IMR-90 (cell line): ENCODE results near the gene MOB3A. TPM values are rescaled to one million over a fixed set of nuclear protein-coding genes. Genes with fewer than 3 reads are reported as not detected.
A peak's percentile ranks its signal among the peaks of the same experiment; 100 is the strongest.

Source experiments
- ATAC-seq: fragments of 200-7000 bp; cut with Tn5 transposase; 2 replicates; pipeline ENCODE4 v1.9.1; 2020; ENCODE audit warnings: low read depth, mild to moderate bottlenecking, moderate library complexity
- BruUV-seq: library from RNA; stranded (reverse); fragments of 400-500 nt; replicated peaks from 2 replicates; lab custom pipeline; 2021; lab: Mats Ljungman, UMichigan
- CTCF ChIA-PET: fragments of 300-600 bp; formaldehyde crosslinking; extraction: SDS; loops from one replicate; lab custom pipeline; 2021; ENCODE audit warnings: antibody characterized with exemption; lab: Yijun Ruan, JAX
- POLR2A ChIA-PET: fragments of 300-600 bp; sonication (Branson Sonifier 250); formaldehyde crosslinking; loops from one replicate; lab custom pipeline; 2022; ENCODE audit warnings: antibody characterized with exemption; ENCODE audit not compliant: unreplicated experiment; lab: Charles Lee
- DNase-seq: peaks from one replicate; pipeline ENCODE4 v3.0.0; 2013
- H2AFZ ChIP-seq: replicated peaks from 2 replicates; pipeline ENCODE3; 2013; ENCODE audit warnings: low read length, mild to moderate bottlenecking; ENCODE audit not compliant: poor library complexity
- H2AK5ac ChIP-seq: 2 replicates; pipeline ENCODE4 v1.6.1; 2013; ENCODE audit warnings: low read depth, low read length, inconsistent platforms
- H2AK9ac ChIP-seq: replicated peaks from 2 replicates; pipeline ENCODE3; 2013; ENCODE audit warnings: mild to moderate bottlenecking, low read depth, low read length, moderate library complexity; ENCODE audit not compliant: poor library complexity
- H2BK120ac ChIP-seq: 2 replicates; pipeline ENCODE4 v1.6.1; 2013; ENCODE audit warnings: low read depth, low read length, inconsistent platforms
- H2BK15ac ChIP-seq: 3 replicates; pipeline ENCODE4 v1.6.1; 2013; ENCODE audit warnings: low read depth, low read length, inconsistent platforms
- H2BK20ac ChIP-seq: 2 replicates; pipeline ENCODE4 v1.6.1; 2013; ENCODE audit warnings: low read depth, mild to moderate bottlenecking, inconsistent platforms, low read length, moderate library complexity
- H2BK5ac ChIP-seq: 2 replicates; pipeline ENCODE4 v1.6.1; 2013; ENCODE audit warnings: mild to moderate bottlenecking, low read depth, low read length, inconsistent platforms; ENCODE audit not compliant: poor library complexity, severe bottlenecking
- H3K14ac ChIP-seq: replicated peaks from 2 replicates; pipeline ENCODE4 v1.6.1; 2013; ENCODE audit warnings: low read depth, low read length, inconsistent platforms
- H3K18ac ChIP-seq: 2 replicates; pipeline ENCODE4 v1.6.1; 2013; ENCODE audit warnings: low read depth, low read length, control low read depth
- H3K23ac ChIP-seq: 2 replicates; pipeline ENCODE4 v1.6.1; 2013; ENCODE audit warnings: low read depth, low read length, inconsistent platforms
- H3K27ac ChIP-seq: 2 replicates; pipeline ENCODE4 v1.5.1; 2013; ENCODE audit warnings: mild to moderate bottlenecking, control low read depth, low read length; ENCODE audit not compliant: insufficient read depth
- H3K27me3 ChIP-seq: 2 replicates; pipeline ENCODE4 v1.6.1; 2013; ENCODE audit warnings: low read length; ENCODE audit not compliant: control insufficient read depth, insufficient read depth
- H3K36me3 ChIP-seq: 2 replicates; pipeline ENCODE4 v1.6.1; 2013; ENCODE audit warnings: low read length, mixed read lengths; ENCODE audit not compliant: control insufficient read depth, insufficient read depth
- H3K4ac ChIP-seq: 2 replicates; pipeline ENCODE4 v1.6.1; 2013; ENCODE audit warnings: low read depth, low read length, inconsistent platforms
- H3K4me1 ChIP-seq: 2 replicates; pipeline ENCODE4 v1.6.1; 2013; ENCODE audit warnings: low read length, mixed read lengths; ENCODE audit not compliant: control insufficient read depth, insufficient read depth
- H3K4me2 ChIP-seq: 2 replicates; pipeline ENCODE4 v1.6.1; 2013; ENCODE audit warnings: low read depth, mild to moderate bottlenecking, control low read depth, low read length, moderate library complexity
- H3K4me3 ChIP-seq: 2 replicates; pipeline ENCODE4 v1.5.1; 2013; ENCODE audit warnings: low read depth, mild to moderate bottlenecking, control low read depth, low read length, moderate library complexity; ENCODE audit not compliant: insufficient read depth
- H3K56ac ChIP-seq: 2 replicates; pipeline ENCODE4 v1.6.1; 2013; ENCODE audit warnings: low read length, inconsistent platforms; ENCODE audit not compliant: insufficient read depth; ENCODE audit errors: extremely low read depth
- H3K79me1 ChIP-seq, 2 experiments: 2 replicates each; pipeline ENCODE4 v1.6.1; 2013; ENCODE audit warnings: low read length in 2 of 2, inconsistent platforms in 1 of 2, low read depth in 1 of 2
- H3K9ac ChIP-seq: 2 replicates; pipeline ENCODE4 v1.6.1; 2013; ENCODE audit warnings: low read depth, low read length, control low read depth
- H3K9me1 ChIP-seq: 2 replicates; pipeline ENCODE4 v1.6.1; 2013; ENCODE audit warnings: low read length, inconsistent platforms; ENCODE audit not compliant: insufficient read depth
- H3K9me3 ChIP-seq: 2 replicates; pipeline ENCODE4 v1.6.1; 2013; ENCODE audit warnings: low read length; ENCODE audit not compliant: control insufficient read depth, insufficient read depth
- H4K20me1 ChIP-seq: 2 replicates; pipeline ENCODE4 v1.6.1; 2013; ENCODE audit warnings: low read length, inconsistent platforms; ENCODE audit not compliant: insufficient read depth
- H4K5ac ChIP-seq: 2 replicates; pipeline ENCODE4 v1.6.1; 2013; ENCODE audit warnings: mild to moderate bottlenecking, low read depth, low read length, control low read depth
- H4K8ac ChIP-seq, 2 experiments: 2 replicates each; pipeline ENCODE4 v1.6.1; 2013; ENCODE audit warnings: low read depth in 2 of 2, low read length in 2 of 2, control low read depth in 1 of 2, inconsistent platforms in 1 of 2
- H4K91ac ChIP-seq: 2 replicates; pipeline ENCODE4 v1.6.1; 2013; ENCODE audit warnings: low read depth, low read length, inconsistent platforms; ENCODE audit not compliant: insufficient read depth
- BHLHE40 ChIP-seq: fragments of 150-350 bp; IDR thresholded peaks from 2 replicates; pipeline ENCODE4 v1.6.1; 2016; ENCODE audit warnings: mild to moderate bottlenecking, low read depth, low read length
- CEBPB ChIP-seq: IDR thresholded peaks from 2 replicates; pipeline ENCODE4 v1.6.1; 2012; ENCODE audit warnings: low read depth, low read length, improper control_type of control experiment
- CHD1 ChIP-seq: IDR thresholded peaks from 2 replicates; pipeline ENCODE4 v1.6.1; 2012; ENCODE audit warnings: low read depth, low read length, improper control_type of control experiment
- CTCF ChIP-seq: conservative IDR thresholded peaks from 2 replicates; pipeline ENCODE4 v1.5.1; 2012; ENCODE audit warnings: mild to moderate bottlenecking, low read depth, low read length, improper control_type of control experiment
- ELK1 ChIP-seq: fragments of 150-350 bp; IDR thresholded peaks from 2 replicates; pipeline ENCODE4 v1.6.1; 2016; ENCODE audit warnings: low read depth, mild to moderate bottlenecking, low read length, moderate library complexity, borderline replicate concordance
- FOS ChIP-seq: fragments of 150-350 bp; IDR thresholded peaks from 2 replicates; pipeline ENCODE4 v1.6.1; 2016; ENCODE audit warnings: low read depth, low read length
- MAFK ChIP-seq: IDR thresholded peaks from 2 replicates; pipeline ENCODE4 v1.6.1; 2012; ENCODE audit warnings: low read depth, low read length, improper control_type of control experiment
- MAZ ChIP-seq: IDR thresholded peaks from 2 replicates; pipeline ENCODE4 v1.6.1; 2012; ENCODE audit warnings: low read depth, mild to moderate bottlenecking, low read length, improper control_type of control experiment, moderate library complexity, borderline replicate concordance
- MXI1 ChIP-seq: IDR thresholded peaks from 2 replicates; pipeline ENCODE4 v1.6.1; 2012; ENCODE audit warnings: low read depth, mild to moderate bottlenecking, low read length, moderate library complexity, borderline replicate concordance
- NFE2L2 ChIP-seq: fragments of 150-350 bp; IDR thresholded peaks from 2 replicates; pipeline ENCODE4 v1.6.1; 2016; ENCODE audit warnings: low read depth, mild to moderate bottlenecking, low read length
- POLR2A ChIP-seq: IDR thresholded peaks from 2 replicates; pipeline ENCODE4 v1.6.1; 2012; ENCODE audit warnings: mild to moderate bottlenecking, low read depth, low read length
- RAD21 ChIP-seq: IDR thresholded peaks from 2 replicates; pipeline ENCODE4 v1.6.1; 2012; ENCODE audit warnings: low read length, improper control_type of control experiment
- RCOR1 ChIP-seq: IDR thresholded peaks from 2 replicates; pipeline ENCODE4 v1.6.1; 2012; ENCODE audit warnings: mild to moderate bottlenecking, low read length, improper control_type of control experiment; ENCODE audit not compliant: insufficient replicate concordance
- RFX5 ChIP-seq: IDR thresholded peaks from 2 replicates; pipeline ENCODE4 v1.8.0; 2012; ENCODE audit warnings: low read depth, mild to moderate bottlenecking, low read length, moderate library complexity
- SMC3 ChIP-seq: fragments of 150-350 bp; IDR thresholded peaks from 2 replicates; pipeline ENCODE4 v1.6.1; 2016; ENCODE audit warnings: low read depth, mild to moderate bottlenecking, antibody characterized with exemption, low read length, moderate library complexity
- USF2 ChIP-seq: fragments of 150-350 bp; IDR thresholded peaks from 2 replicates; pipeline ENCODE4 v1.6.1; 2017; ENCODE audit warnings: mild to moderate bottlenecking, antibody characterized with exemption, low read length, low read depth
- WGBS, 2 experiments: methylation state at CpG; one replicate each; pipeline versions ENCODE4 v1.1.5 to v1.1.7; 2013; ENCODE audit warnings: missing lambda C conversion rate in 2 of 2; ENCODE audit not compliant: insufficient read length in 1 of 2; ENCODE audit errors: extremely low coverage in 2 of 2; 5-methylcytosine and 5-hydroxymethylcytosine counted together
- dilution Hi-C: fragments of 300-500 bp; cut with HindIII; formaldehyde crosslinking; loops from one replicate; pipeline ENCODE4 v1.14.3; 2018; ENCODE audit warnings: low sequenced_read_pairs; ENCODE audit not compliant: unreplicated experiment
- in situ Hi-C: fragments of 300-500 bp; cut with MboI; formaldehyde crosslinking; loops from 3 replicates; pipeline ENCODE4 v1.14.3; 2019; ENCODE audit warnings: low sequenced_read_pairs, inconsistent platforms, mixed read lengths
- intact Hi-C: fragments of 100-400 bp; cut with micrococcal nuclease; formaldehyde crosslinking; loops from 2 replicates; pipeline ENCODE4 v1.10.0; 2022
- polyA plus RNA-seq, 3 experiments: library from polyadenylated mRNA; depleted of rRNA; stranded (reverse); fragments of >200 nt; gene quantifications; 2 replicates each; pipeline ENCODE4 v1.2.3, GENCODE V29; 2012; ENCODE audit warnings: low replicate concordance in 1 of 3
- total RNA-seq: library from RNA; depleted of rRNA; stranded (reverse); fragments of >200 nt; gene quantifications from 2 replicates; pipeline ENCODE4 v1.2.3, GENCODE V29; 2012

The MOB3A gene
- total and polyA plus RNA-seq, 2 of the 4 experiments (the other 2 are of a cell fraction), result 9.3 to 26.5 TPM

DNA sequence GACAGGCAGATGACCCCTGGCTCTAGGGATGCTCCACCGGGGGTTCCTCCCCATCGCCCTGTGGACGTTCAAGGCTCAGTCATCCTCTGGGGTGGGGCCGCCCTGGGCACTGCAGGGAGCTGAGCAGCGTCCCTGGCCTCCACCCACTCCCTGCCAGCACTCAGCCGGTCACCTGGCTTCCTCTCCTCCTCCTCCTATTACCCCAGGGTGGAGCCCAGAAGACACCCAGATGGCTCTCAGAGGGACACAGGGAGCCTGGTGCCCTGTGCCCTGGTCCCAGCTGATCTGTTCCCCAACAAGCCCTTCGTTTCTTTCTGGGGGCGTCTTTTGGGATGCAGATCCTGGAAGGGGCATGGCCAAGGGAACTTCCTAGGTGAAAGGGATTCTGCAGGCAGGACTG, 41.4 kb downstream of the MOB3A start:
- no peak overlapping the region for H2BK15ac ChIP-seq
- ChIA-PET POLR2A (no interaction called here), CTCF (no interaction called here)
- no peak overlapping the region for H4K8ac ChIP-seq
- intact Hi-C loops, result no loop called here
- H3K18ac ChIP-seq, result no peak overlapping the region
- peaks cover 21% of the 10 kb centered on the region for H3K4me1 ChIP-seq
- no peak overlapping the region for H3K14ac ChIP-seq
- ATAC-seq (no peak), DNase-seq (no peak)
- WGBS, 2 experiments, result no CpG with 5 or more reads among the region's 8 CpGs
- no peak overlapping the region for H3K4ac ChIP-seq
- H3K4me2 ChIP-seq, result no peak overlapping the region
- no peaks in the 10 kb centered on the region for H3K27me3 ChIP-seq
- dilution Hi-C loops, result no loop called here
- H3K23ac ChIP-seq, result no peak overlapping the region
- H2BK5ac ChIP-seq, result no peak overlapping the region
- H3K79me1 ChIP-seq, result peaks cover 2 to 34% of the 10 kb centered on the region in 2 experiments; a peak in 3 of 4 replicates
- no peak overlapping the region for H4K91ac ChIP-seq
- in situ Hi-C loops, result no loop called here
- H2AK5ac ChIP-seq, result peak overlapping the region; percentile 78
- TF ChIP-seq FOS, result no peak
- TF ChIP-seq NFE2L2, result no peak
- TF ChIP-seq RFX5, result no peak
- no peak for TF ChIP-seq CEBPB
- TF ChIP-seq BHLHE40, result no peak
- no peak for TF ChIP-seq SMC3
- TF ChIP-seq CTCF, result no peak
- TF ChIP-seq MXI1, result no peak
- TF ChIP-seq MAFK, result no peak
- TF ChIP-seq MAZ, result no peak
- no peak for TF ChIP-seq RAD21
- no peak for TF ChIP-seq CHD1
- no peak for TF ChIP-seq USF2
- no peak for TF ChIP-seq RCOR1
- no peak for TF ChIP-seq POLR2A
- TF ChIP-seq ELK1, result no peak
- no peak overlapping the region for H4K5ac ChIP-seq
- H3K9me1 ChIP-seq, result peaks cover 12% of the 10 kb centered on the region
- no peaks in the 10 kb centered on the region for H3K9me3 ChIP-seq
- 0 out of 2 replicates have a peak overlapping the region, but pooled peaks have one; percentile 33 for H2BK20ac ChIP-seq
- no TSS peak for BruUV-seq
- peaks cover 7% of the 10 kb centered on the region for H4K20me1 ChIP-seq
- peak overlapping the region; percentile 42 for H2AK9ac ChIP-seq
- no peaks in the 10 kb centered on the region for H3K36me3 ChIP-seq
- H3K9ac ChIP-seq, result no peak overlapping the region
- H3K4me3 ChIP-seq, result no peak overlapping the region
- H2AFZ ChIP-seq, result no peak overlapping the region
- H3K56ac ChIP-seq, result no peak overlapping the region
- H3K27ac ChIP-seq, result no peak overlapping the region
- H2BK120ac ChIP-seq, result no peak overlapping the region
